GM19193 (cell line): ENCODE data around the gene KLK10.

ENCODE experiments used
- POLR2A ChIP-seq: IDR thresholded peaks from 4 replicates; pipeline ENCODE4 v1.6.1; 2011; ENCODE audit not compliant: insufficient read depth, insufficient read length; ENCODE audit errors: extremely low read depth

The KLK10 gene

DNA sequence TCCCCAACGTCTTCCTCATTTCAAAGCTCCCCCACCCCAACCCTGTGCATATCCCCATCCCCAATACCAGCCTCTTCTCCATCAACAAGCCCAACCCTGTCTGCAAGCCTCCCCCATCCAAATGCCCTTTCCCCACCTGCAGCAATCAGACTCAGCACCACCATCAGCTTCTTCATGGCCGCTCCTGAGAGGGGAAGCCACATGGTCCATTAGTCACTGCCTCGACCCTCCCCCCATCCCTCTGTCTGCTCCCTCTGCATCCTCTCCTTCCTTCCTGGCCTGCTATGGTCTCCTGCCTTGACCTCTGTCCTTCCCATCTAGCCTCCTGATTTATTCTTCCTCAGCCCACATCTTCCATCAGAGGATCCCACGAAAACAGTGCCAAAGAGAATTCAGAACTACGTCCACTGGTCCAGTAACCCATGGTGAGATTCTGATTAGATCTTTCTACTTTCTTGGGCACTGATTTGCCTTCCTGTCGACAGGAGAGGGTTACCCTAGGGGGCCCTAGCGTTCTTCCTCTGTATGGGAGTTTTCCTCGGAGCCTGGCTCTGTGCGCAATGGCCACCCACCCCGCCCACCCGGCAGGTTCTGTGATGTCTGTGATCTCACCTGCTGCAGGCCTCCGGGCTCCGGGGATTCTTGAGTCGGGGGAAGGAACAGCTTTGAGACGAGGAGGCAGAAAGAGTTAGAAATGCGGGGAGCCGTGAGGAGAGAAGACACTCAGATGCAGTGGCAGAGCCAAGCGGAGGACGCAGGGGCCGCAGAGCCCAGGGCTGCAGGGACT, 51.4 kb downstream of the KLK10 start:
- TF ChIP-seq POLR2A: no peak

DNA sequence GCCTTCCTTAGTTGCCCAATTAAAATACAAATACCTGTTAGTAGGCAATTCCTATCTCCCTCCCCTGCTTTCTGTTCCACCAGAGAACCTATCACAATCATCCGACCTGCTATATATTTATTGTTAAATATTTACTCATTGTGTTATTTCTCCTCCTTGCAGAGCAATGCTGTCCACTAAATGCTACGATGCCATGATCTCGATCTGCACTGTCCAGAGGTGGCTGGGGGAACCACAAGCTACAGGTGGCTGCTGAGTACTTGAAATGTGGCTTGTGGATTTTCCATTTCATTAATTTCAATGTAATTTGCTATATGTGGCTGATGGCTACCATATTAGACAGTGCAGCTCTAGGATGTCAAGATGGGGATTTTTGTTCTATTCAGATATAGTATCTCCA, 55.2 kb downstream of the KLK10 start:
- TF ChIP-seq POLR2A: no peak

DNA sequence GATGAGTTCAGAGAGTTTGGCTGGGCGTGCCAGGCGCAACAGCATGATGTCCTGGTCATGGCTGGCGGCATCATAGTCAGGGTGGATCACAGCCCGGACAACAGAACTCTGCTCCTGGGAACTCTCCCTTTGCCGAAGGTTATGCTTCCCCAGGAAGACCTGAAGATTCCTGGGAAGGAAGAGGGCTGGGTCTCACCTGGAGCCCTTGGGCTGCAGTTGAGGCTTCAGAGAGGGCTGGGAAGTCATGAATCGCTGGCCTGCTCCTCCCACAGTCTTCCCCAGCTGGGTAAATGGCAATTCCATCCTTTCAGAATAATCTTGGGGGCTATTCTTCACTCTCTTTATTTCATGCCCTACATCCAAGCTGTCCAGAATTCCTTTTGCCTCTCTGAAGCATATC, 56.1 kb downstream of the KLK10 start:
- TF ChIP-seq POLR2A: no peak
